Activated naive CD8-positive, alpha-beta T cell treated with anti-CD3 and anti-CD28 coated beads for 36 hours (primary cell): ENCODE data around the gene NF1. TPM values are rescaled to one million over a fixed set of nuclear protein-coding genes. Genes with fewer than 3 reads are reported as not detected.
A peak's percentile ranks its signal among the peaks of the same experiment; 100 is the strongest.
"Not testable (repeated sequence)": the region's sequence is repeated elsewhere in the genome, so short reads cannot be mapped to it uniquely, and the experiment has no call there.

ENCODE experiments used
- DNase-seq: peaks from one replicate; pipeline ENCODE4 v3.0.0; 2021
- H3K27ac Mint-ChIP-seq: one replicate; pipeline ENCODE4 v1.8.0; 2022; ENCODE audit warnings: mild to moderate bottlenecking, moderate library complexity, mixed read lengths
- H3K27me3 Mint-ChIP-seq: one replicate; pipeline ENCODE4 v1.8.0; 2022; ENCODE audit warnings: mild to moderate bottlenecking, mixed read lengths
- H3K36me3 Mint-ChIP-seq: one replicate; pipeline ENCODE4 v1.8.0; 2021; ENCODE audit warnings: mild to moderate bottlenecking, mixed read lengths
- H3K4me1 Mint-ChIP-seq: one replicate; pipeline ENCODE4 v1.8.0; 2021; ENCODE audit warnings: mixed read lengths
- H3K4me3 Mint-ChIP-seq: one replicate; pipeline ENCODE4 v1.8.0; 2022; ENCODE audit warnings: mild to moderate bottlenecking, moderate library complexity, mixed read lengths
- H3K9me3 Mint-ChIP-seq: one replicate; pipeline ENCODE4 v1.8.0; 2022; ENCODE audit warnings: mixed read lengths
- total RNA-seq, 2 experiments: library from RNA; stranded (reverse); gene quantifications; one replicate each; pipeline ENCODE4 v1.2.3, GENCODE V29; 2021

NF1 gene
- 10 to 100 TPM; 21.0 to 22.8 TPM for total RNA-seq

- peaks cover 11% of the 10 kb centered on the region for H3K4me1 Mint-ChIP-seq
- H3K4me3 Mint-ChIP-seq, result peak within 1 kb of the TSS; percentile 93
- H3K9me3 Mint-ChIP-seq, result no peaks in the 10 kb centered on the region
- no peaks in the 10 kb centered on the region for H3K27me3 Mint-ChIP-seq
- H3K27ac Mint-ChIP-seq, result peak within 1 kb of the TSS; percentile 83
- peak; percentile 88 for DNase-seq
- no peaks in the 10 kb centered on the region for H3K36me3 Mint-ChIP-seq
These were observed at the start of gene NF1 for GRCh38 chr17:31094600-31095235. Gene NF1 (plus strand): TSS chr17:31094977. CDS start chr17:31095310, 333 bp downstream.

- not testable (repeated sequence) for H3K4me1 Mint-ChIP-seq, H3K27me3 Mint-ChIP-seq, DNase-seq, H3K4me3 Mint-ChIP-seq, H3K9me3 Mint-ChIP-seq, H3K36me3 Mint-ChIP-seq, H3K27ac Mint-ChIP-seq
These were observed 47.8 kb upstream of the NF1 start for GRCh38 chr17:31046856-31047425.

- H3K36me3 Mint-ChIP-seq, result no peaks in the 10 kb centered on the region
- no peaks in the 10 kb centered on the region for H3K9me3 Mint-ChIP-seq
- H3K27me3 Mint-ChIP-seq, result no peaks in the 10 kb centered on the region
- no peak overlapping the region for H3K4me3 Mint-ChIP-seq
- no peak for DNase-seq
- no peak overlapping the region for H3K27ac Mint-ChIP-seq
- peaks cover 5% of the 10 kb centered on the region for H3K4me1 Mint-ChIP-seq
These were observed 46.6 kb upstream of the NF1 start for GRCh38 chr17:31048142-31048541.

GRCh38 chr17:31048780-31049179 is 46.0 kb upstream of the NF1 start:
- DNase-seq, result no peak
- Mint-ChIP-seq H3K27me3 (no peaks in the 10 kb centered on the region), H3K27ac (no peak overlapping the region), H3K4me1 (peaks cover 5% of the 10 kb centered on the region), H3K36me3 (no peaks in the 10 kb centered on the region), H3K9me3 (no peaks in the 10 kb centered on the region), H3K4me3 (no peak overlapping the region)

GRCh38 chr17:31050948-31051347 is 43.8 kb upstream of the NF1 start:
- Mint-ChIP-seq H3K4me3 (no peak overlapping the region), H3K27ac (no peak overlapping the region), H3K36me3 (no peaks in the 10 kb centered on the region), H3K9me3 (no peaks in the 10 kb centered on the region), H3K4me1 (peaks cover 5% of the 10 kb centered on the region), H3K27me3 (no peaks in the 10 kb centered on the region)
- no peak for DNase-seq

GRCh38 chr17:31051506-31051905 is 43.3 kb upstream of the NF1 start:
- no peak overlapping the region for H3K27ac Mint-ChIP-seq
- no peaks in the 10 kb centered on the region for H3K9me3 Mint-ChIP-seq
- H3K4me1 Mint-ChIP-seq, result peaks cover 5% of the 10 kb centered on the region
- DNase-seq, result no peak
- no peaks in the 10 kb centered on the region for H3K36me3 Mint-ChIP-seq
- no peaks in the 10 kb centered on the region for H3K27me3 Mint-ChIP-seq
- H3K4me3 Mint-ChIP-seq, result no peak overlapping the region

GRCh38 chr17:31052187-31052889 is 42.4 kb upstream of the NF1 start:
- DNase-seq, result no peak
- Mint-ChIP-seq H3K9me3 (no peaks in the 10 kb centered on the region), H3K27ac (no peak overlapping the region), H3K4me1 (peaks cover 5% of the 10 kb centered on the region), H3K36me3 (no peaks in the 10 kb centered on the region), H3K27me3 (no peaks in the 10 kb centered on the region), H3K4me3 (no peak overlapping the region)

GRCh38 chr17:31053071-31053470 is 41.7 kb upstream of the NF1 start:
- H3K9me3 Mint-ChIP-seq, result no peaks in the 10 kb centered on the region
- DNase-seq, result no peak
- no peaks in the 10 kb centered on the region for H3K36me3 Mint-ChIP-seq
- H3K27ac Mint-ChIP-seq, result no peak overlapping the region
- H3K27me3 Mint-ChIP-seq, result no peaks in the 10 kb centered on the region
- H3K4me1 Mint-ChIP-seq, result peaks cover 5% of the 10 kb centered on the region
- no peak overlapping the region for H3K4me3 Mint-ChIP-seq

- Mint-ChIP-seq H3K4me1 (peaks cover 5% of the 10 kb centered on the region), H3K36me3 (no peaks in the 10 kb centered on the region), H3K4me3 (no peak overlapping the region), H3K9me3 (no peaks in the 10 kb centered on the region), H3K27me3 (no peaks in the 10 kb centered on the region), H3K27ac (no peak overlapping the region)
- no peak for DNase-seq
These were observed 40.0 kb upstream of the NF1 start for GRCh38 chr17:31054761-31055160.

GRCh38 chr17:31058976-31059375 is 35.8 kb upstream of the NF1 start:
- Mint-ChIP-seq H3K27ac (no peak overlapping the region), H3K4me3 (no peak overlapping the region)

GRCh38 chr17:31060791-31061550 is 33.8 kb upstream of the NF1 start:
- no peak for DNase-seq
- Mint-ChIP-seq H3K27ac (no peak overlapping the region), H3K4me3 (no peak overlapping the region), H3K9me3 (no peaks in the 10 kb centered on the region), H3K4me1 (peaks cover 3% of the 10 kb centered on the region), H3K27me3 (no peaks in the 10 kb centered on the region), H3K36me3 (no peaks in the 10 kb centered on the region)

More at GRCh38 chr17:31058976-31059375, 35.8 kb upstream of the NF1 start:
- H3K36me3 Mint-ChIP-seq, result no peaks in the 10 kb centered on the region
- H3K27me3 Mint-ChIP-seq, result no peaks in the 10 kb centered on the region
- DNase-seq, result no peak
- H3K4me1 Mint-ChIP-seq, result peaks cover 3% of the 10 kb centered on the region
- H3K9me3 Mint-ChIP-seq, result no peaks in the 10 kb centered on the region

GRCh38 chr17:31061678-31062077 is 33.1 kb upstream of the NF1 start:
- Mint-ChIP-seq H3K36me3 (no peaks in the 10 kb centered on the region), H3K4me1 (peaks cover 3% of the 10 kb centered on the region), H3K9me3 (no peaks in the 10 kb centered on the region), H3K27ac (no peak overlapping the region), H3K27me3 (no peaks in the 10 kb centered on the region), H3K4me3 (no peak overlapping the region)
- peak; percentile 4 for DNase-seq

GRCh38 chr17:31062346-31062745 is 32.4 kb upstream of the NF1 start:
- no peak overlapping the region for H3K4me3 Mint-ChIP-seq
- peaks cover 3% of the 10 kb centered on the region for H3K4me1 Mint-ChIP-seq
- no peak overlapping the region for H3K27ac Mint-ChIP-seq
- no peaks in the 10 kb centered on the region for H3K27me3 Mint-ChIP-seq
- H3K9me3 Mint-ChIP-seq, result no peaks in the 10 kb centered on the region
- H3K36me3 Mint-ChIP-seq, result no peaks in the 10 kb centered on the region
- no peak for DNase-seq

GRCh38 chr17:31064707-31065106 is 30.1 kb upstream of the NF1 start:
- Mint-ChIP-seq H3K27ac (no peak overlapping the region), H3K27me3 (no peaks in the 10 kb centered on the region), H3K4me1 (peaks cover 3% of the 10 kb centered on the region), H3K4me3 (no peak overlapping the region), H3K9me3 (no peaks in the 10 kb centered on the region), H3K36me3 (no peaks in the 10 kb centered on the region)
- DNase-seq, result no peak

GRCh38 chr17:31067691-31068184 is 27.0 kb upstream of the NF1 start:
- Mint-ChIP-seq H3K4me1 (no peaks in the 10 kb centered on the region), H3K27me3 (no peaks in the 10 kb centered on the region), H3K9me3 (no peaks in the 10 kb centered on the region), H3K36me3 (no peaks in the 10 kb centered on the region), H3K4me3 (no peak overlapping the region), H3K27ac (no peak overlapping the region)
- no peak for DNase-seq
